HepG2 (cell line): ENCODE data around the gene DUSP12. TPM values are rescaled to one million over a fixed set of nuclear protein-coding genes. Genes with fewer than 3 reads are reported as not detected.

Experiments
- ARNT2 ChIP-seq: sonication (generic); formaldehyde crosslinking; IDR thresholded peaks from 2 replicates; pipeline ENCODE4 v1.8.0; 2022; ENCODE audit warnings: mild to moderate bottlenecking, low read depth, missing genetic modification reagents, moderate library complexity
- BATF2 ChIP-seq: sonication (generic); formaldehyde crosslinking; IDR thresholded peaks from 2 replicates; pipeline ENCODE4 v1.8.0; 2022; ENCODE audit warnings: mild to moderate bottlenecking, missing genetic modification reagents, moderate library complexity
- CBX5 ChIP-seq: sonication (generic); formaldehyde crosslinking; IDR thresholded peaks from 2 replicates; pipeline ENCODE4 v1.4.0; 2020; ENCODE audit warnings: missing genetic modification reagents, borderline replicate concordance
- HDAC1 ChIP-seq: sonication (generic); formaldehyde crosslinking; IDR thresholded peaks from 2 replicates; pipeline ENCODE4 v1.5.1; 2020; ENCODE audit warnings: mild to moderate bottlenecking, missing genetic modification reagents
- MTF2 ChIP-seq: sonication (generic); formaldehyde crosslinking; IDR thresholded peaks from 2 replicates; pipeline ENCODE4 v1.5.0; 2020; ENCODE audit warnings: missing genetic modification reagents, borderline replicate concordance
- NFATC3 ChIP-seq: sonication (generic); formaldehyde crosslinking; IDR thresholded peaks from 2 replicates; pipeline ENCODE4 v1.5.1; 2020; ENCODE audit warnings: mild to moderate bottlenecking, missing genetic modification reagents
- NONO ChIP-seq, 2 experiments: fragments of 450-650 bp in 1 of 2; sonication (generic) in 1 of 2; formaldehyde crosslinking in 1 of 2; IDR thresholded peaks in 1 of 2; conservative IDR thresholded peaks in 1 of 2; 2 replicates each; pipeline versions ENCODE4 v1.6.1 to v1.8.0; 2017 to 2022; ENCODE audit warnings: mild to moderate bottlenecking in 1 of 2, missing genetic modification reagents in 1 of 2, moderate library complexity in 1 of 2
- PRDM4 ChIP-seq: sonication (generic); formaldehyde crosslinking; IDR thresholded peaks from 2 replicates; pipeline ENCODE4 v1.9.0; 2021; ENCODE audit warnings: missing genetic modification reagents, borderline replicate concordance
- SNAI1 ChIP-seq: sonication (generic); formaldehyde crosslinking; IDR thresholded peaks from 2 replicates; pipeline ENCODE4 v1.5.0; 2020; ENCODE audit warnings: mild to moderate bottlenecking, missing genetic modification reagents, borderline replicate concordance
- SNAPC4 ChIP-seq: sonication (generic); formaldehyde crosslinking; IDR thresholded peaks from 2 replicates; pipeline ENCODE4 v1.4.0; 2020; ENCODE audit warnings: mild to moderate bottlenecking, missing genetic modification reagents
- TAF1 ChIP-seq: sonication (generic); formaldehyde crosslinking; IDR thresholded peaks from 2 replicates; pipeline ENCODE4 v1.4.0; 2020; ENCODE audit warnings: missing genetic modification reagents
- TCF7L2 ChIP-seq: IDR thresholded peaks from 2 replicates; pipeline ENCODE4 v1.6.1; 2011; ENCODE audit warnings: mild to moderate bottlenecking, low read depth, low read length, moderate library complexity
- ZBTB2 ChIP-seq: sonication (generic); formaldehyde crosslinking; IDR thresholded peaks from 2 replicates; pipeline ENCODE4 v1.8.0; 2022; ENCODE audit warnings: low read depth, missing genetic modification reagents
- ZFYVE20 ChIP-seq: sonication (generic); formaldehyde crosslinking; IDR thresholded peaks from 2 replicates; pipeline ENCODE4 v1.8.0; 2023; ENCODE audit warnings: low read depth, mild to moderate bottlenecking, moderate library complexity, missing genetic modification reagents, borderline replicate concordance
- ZNF225 ChIP-seq: sonication (generic); formaldehyde crosslinking; IDR thresholded peaks from 2 replicates; pipeline ENCODE4 v1.4.0; 2020; ENCODE audit warnings: mild to moderate bottlenecking, missing genetic modification reagents
- ZNF292 ChIP-seq: sonication (generic); formaldehyde crosslinking; IDR thresholded peaks from 2 replicates; pipeline ENCODE4 v1.8.1; 2022; ENCODE audit warnings: mild to moderate bottlenecking, low read depth, missing genetic modification reagents, borderline replicate concordance
- ZNF605 ChIP-seq: sonication (generic); formaldehyde crosslinking; IDR thresholded peaks from 2 replicates; pipeline ENCODE4 v1.8.0; 2022; ENCODE audit warnings: mild to moderate bottlenecking, missing genetic modification reagents
- ZNF879 ChIP-seq: sonication (generic); formaldehyde crosslinking; IDR thresholded peaks from 2 replicates; pipeline ENCODE4 v1.8.1; 2023; ENCODE audit warnings: missing genetic modification reagents
- ZZZ3 ChIP-seq: sonication (generic); formaldehyde crosslinking; IDR thresholded peaks from 2 replicates; pipeline ENCODE4 v1.4.0; 2020; ENCODE audit warnings: missing genetic modification reagents, mild to moderate bottlenecking, borderline replicate concordance
- polyA plus RNA-seq, 8 experiments: library from polyadenylated mRNA; depleted of rRNA in 3 of 8; stranded (reverse) in 7 of 8; unstranded in 1 of 8; fragments of >200 nt; fragmentation: Illumina TruSeq in 4 of 8; extraction: Trizol in 4 of 8; gene quantifications; 2 replicates each; pipeline versions ENCODE4 v1.2.1 to v1.2.3, GENCODE V29; 2011 to 2016; ENCODE audit warnings: low read depth in 4 of 8, missing spikeins in 1 of 8, mixed read lengths in 1 of 8; ENCODE audit not compliant: insufficient read depth in 1 of 8
- total RNA-seq, 5 experiments: library from RNA; depleted of rRNA; stranded (reverse); fragments of >200 nt; fragmentation: Illumina TruSeq; extraction: Trizol; gene quantifications; 2 replicates each; pipeline ENCODE4 v1.2.3, GENCODE V29; 2016; ENCODE audit warnings: low read depth in 1 of 5

DUSP12 gene
- total and polyA plus RNA-seq, 2 of the 13 experiments (the other 11 are each of a cell fraction or from before 2014, with no cell fraction given): 36.7 to 37.1 TPM

GRCh38 chr1:161726473-161727255 lies 22.9 kb upstream of the DUSP12 start (continued):
- TF ChIP-seq ZBTB2 (peak; percentile 60; the same call in 1 of the 2 replicates), PRDM4 (CRISPR knock-in tag) (no peak), NONO (IDR thresholded peaks at IDR 0.05) (no peak), NONO (CRISPR knock-in tag; conservative IDR thresholded peaks at IDR 0.05) (0 out of 2 replicates have a peak, but pooled peaks have one; percentile 30), ZNF879 (CRISPR knock-in tag) (no peak), NFATC3 (no peak), BATF2 (0 out of 2 replicates have a peak, but pooled peaks have one; percentile 61), TAF1 (CRISPR knock-in tag) (peak; percentile 63), ZNF292 (CRISPR knock-in tag) (peak; percentile 17; the same call in 1 of the 2 replicates), ZZZ3 (no peak), ARNT2 (0 out of 2 replicates have a peak, but pooled peaks have one; percentile 45), SNAPC4 (CRISPR knock-in tag) (no peak), MTF2 (no peak; the same call in 1 of the 2 replicates), ZNF605 (no peak), CBX5 (CRISPR knock-in tag) (no peak), ZNF225 (CRISPR knock-in tag) (no peak), SNAI1 (no peak), ZFYVE20 (CRISPR knock-in tag) (no peak), TCF7L2 (no peak), HDAC1 (peak; percentile 30; the same call in 1 of the 2 replicates)
